ENCODE data around the gene C22orf31. TPM values are rescaled to one million over a fixed set of nuclear protein-coding genes. Genes with fewer than 3 reads are reported as not detected.
"Not testable (repeated sequence)": the region's sequence is repeated elsewhere in the genome, so short reads cannot be mapped to it uniquely, and the experiment has no call there.

The C22orf31 gene
- total RNA-seq, 2 donors from 2014 or later: 0.32 TPM; not detected in 1

GRCh38 chr22:29088809-29089208 is 27.2 kb upstream of the C22orf31 start:
- H3K27ac ChIP-seq: no peak overlapping the region
- no peaks in the 10 kb centered on the region for H3K36me3 ChIP-seq
- DNase-seq: no peak
- no peaks in the 10 kb centered on the region for H3K27me3 ChIP-seq
- no peak overlapping the region for H3K9ac ChIP-seq (ENCODE audit: low read depth in 2 of 2, low read length in 2 of 2)
- no peaks in the 10 kb centered on the region for H3K4me1 ChIP-seq
- no peaks in the 10 kb centered on the region for H3K9me3 ChIP-seq
- H3K4me3 ChIP-seq: no peak overlapping the region
- no peak for TF ChIP-seq CTCF (IDR thresholded peaks at IDR 0.05)
- intact Hi-C loops (cut with DNase I): no loop called here

- Histone ChIP-seq H3K4me3 (no peak overlapping the region), H3K9me3 (no peaks in the 10 kb centered on the region), H3K27ac (no peak overlapping the region), H3K9ac (ENCODE audit: low read depth in 2 of 2, low read length in 2 of 2) (no peak overlapping the region), H3K27me3 (no peaks in the 10 kb centered on the region), H3K4me1 (no peaks in the 10 kb centered on the region), H3K36me3 (no peaks in the 10 kb centered on the region)
- TF ChIP-seq CTCF (IDR thresholded peaks at IDR 0.05): no peak
- intact Hi-C loops (cut with DNase I): no loop called here
- DNase-seq: no peak
Observed at GRCh38 chr22:29087012-29087411, 25.4 kb upstream of the C22orf31 start.

GRCh38 chr22:29083933-29084591 is 22.4 kb upstream of the C22orf31 start:
- intact Hi-C loops (cut with DNase I): no loop called here
- Histone ChIP-seq H3K9me3 (no peaks in the 10 kb centered on the region), H3K4me3 (no peak overlapping the region), H3K9ac (ENCODE audit: low read depth in 2 of 2, low read length in 2 of 2) (no peak overlapping the region), H3K36me3 (no peaks in the 10 kb centered on the region), H3K4me1 (no peaks in the 10 kb centered on the region), H3K27ac (no peak overlapping the region), H3K27me3 (no peaks in the 10 kb centered on the region)
- no peak for TF ChIP-seq CTCF (IDR thresholded peaks at IDR 0.05)
- no peak for DNase-seq

DNA sequence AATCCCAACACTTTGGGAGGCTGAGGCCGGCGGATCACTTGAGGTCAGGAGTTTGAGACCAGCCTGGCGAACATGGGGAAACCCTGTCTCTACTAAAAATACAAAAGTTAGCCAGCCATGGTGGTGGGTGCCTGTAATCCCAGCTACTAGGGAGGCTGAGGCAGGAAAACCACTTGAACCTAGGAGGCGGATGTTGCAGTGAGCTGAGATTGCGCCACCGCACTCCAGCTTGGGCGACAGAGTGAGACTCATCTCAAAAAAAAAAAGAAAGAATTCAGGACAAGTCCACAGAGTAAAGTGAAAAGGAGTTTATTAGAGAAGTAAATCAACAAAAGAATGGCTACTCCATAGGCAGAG is 21.9 kb upstream of the C22orf31 start:
- H3K9ac ChIP-seq (ENCODE audit: low read depth in 2 of 2, low read length in 2 of 2); intact Hi-C loops (cut with DNase I); H3K27me3 ChIP-seq; H3K9me3 ChIP-seq; H3K27ac ChIP-seq; DNase-seq; H3K4me1 ChIP-seq; H3K4me3 ChIP-seq; H3K36me3 ChIP-seq: not testable (repeated sequence)

- DNase-seq: no peak
- no peak for TF ChIP-seq CTCF (IDR thresholded peaks at IDR 0.05)
- intact Hi-C loops (cut with DNase I): no loop called here
- Histone ChIP-seq H3K36me3 (no peaks in the 10 kb centered on the region), H3K27me3 (no peaks in the 10 kb centered on the region), H3K9me3 (no peaks in the 10 kb centered on the region), H3K9ac (ENCODE audit: low read depth in 2 of 2, low read length in 2 of 2) (no peak overlapping the region), H3K4me3 (no peak overlapping the region), H3K4me1 (no peaks in the 10 kb centered on the region), H3K27ac (no peak overlapping the region)
Observed at GRCh38 chr22:29082826-29083545, 21.4 kb upstream of the C22orf31 start.

All from colonic mucosa (tissue), 4 donors.